Sigmoid colon (tissue), 7 donors: ENCODE measurements around the gene CNGB1. TPM values are rescaled to one million over a fixed set of nuclear protein-coding genes. Genes with fewer than 3 reads are reported as not detected.

Source experiments
- DNase-seq: peaks from one replicate; pipeline ENCODE4 v3.0.0-alpha.2; 2019
- H3K27ac ChIP-seq, 4 donors: fragments of 200-600 bp; sonication (generic); one replicate each; pipeline ENCODE4 v1.5.1; 2016 to 2019; ENCODE audit warnings: mild to moderate bottlenecking in 1 of 4
- H3K27me3 ChIP-seq, 3 donors: fragments of 200-600 bp; sonication (generic); one replicate each; pipeline ENCODE4 v1.5.1; 2019; ENCODE audit warnings: mild to moderate bottlenecking in 1 of 3
- H3K36me3 ChIP-seq, 4 donors: fragments of 200-600 bp; sonication (generic); one replicate each; pipeline ENCODE4 v1.5.1; 2016 to 2019
- H3K4me1 ChIP-seq, 4 donors: fragments of 200-600 bp; sonication (generic); one replicate each; pipeline ENCODE4 v1.5.1; 2017 to 2019
- H3K4me3 ChIP-seq, 4 donors: fragments of 200-600 bp; sonication (generic); one replicate each; pipeline ENCODE4 v1.5.1; 2017 to 2019; ENCODE audit warnings: mild to moderate bottlenecking in 2 of 4, moderate library complexity in 1 of 4
- H3K9me3 ChIP-seq, 4 donors: fragments of 200-600 bp in 3 of 4; sonication (generic) in 3 of 4; one replicate each; pipeline versions ENCODE4 v1.5.1 to v1.6.1; 2013 to 2019
- EP300 ChIP-seq, 4 donors: sonication (generic); formaldehyde crosslinking; IDR thresholded peaks; one replicate each; pipeline ENCODE4 v1.6.1; 2017; ENCODE audit warnings: antibody characterized with exemption in 4 of 4
- POLR2A ChIP-seq, 2 donors: fragments of 450-650 bp; IDR thresholded peaks; one replicate each; pipeline ENCODE4 v1.6.1; 2016; ENCODE audit warnings: antibody characterized with exemption in 2 of 2, mild to moderate bottlenecking in 2 of 2, moderate library complexity in 2 of 2
- POLR2AphosphoS5 ChIP-seq, 4 donors: sonication (generic); formaldehyde crosslinking; IDR thresholded peaks; one replicate each; pipeline ENCODE4 v1.6.1; 2017; ENCODE audit warnings: antibody characterized with exemption in 4 of 4
- WGBS, 2 donors: extraction: QIAGEN DNeasy Blood & Tissue Kit; methylation state at CpG; one replicate each; pipeline ENCODE4 v1.1.7; 2013; 5-methylcytosine and 5-hydroxymethylcytosine counted together
- intact Hi-C: fragments of 100-400 bp; cut with DNase I; formaldehyde crosslinking; loops from one replicate; pipeline ENCODE4 v1.15.1; 2023
- polyA plus RNA-seq, 3 donors: library from polyadenylated mRNA; stranded (reverse); fragments of 200-250 nt; gene quantifications; one replicate each; pipeline ENCODE4 v1.2.3, GENCODE V29; 2013
- total RNA-seq, 4 donors: library from RNA; depleted of rRNA; stranded (reverse); fragments of >200 nt; gene quantifications; one replicate each; pipeline ENCODE4 v1.1.0, GENCODE V29; 2016
- TF ChIP-seq, protein P1 (sequence below), 4 experiments: fragments of 450-650 bp in 3 of 4; fragments of 200-600 bp in 1 of 4; IDR thresholded peaks; one replicate each; pipeline ENCODE4 v1.5.1; 2016 to 2019; ENCODE audit warnings: antibody characterized with exemption in 4 of 4, mild to moderate bottlenecking in 3 of 4, moderate library complexity in 2 of 4
- donor health status: healthy with polysubstance abuse.
- donor health status: Bipolar disorder and iron deficiency.
- donor health status: healthy.

CNGB1 gene
- total and polyA plus RNA-seq, 7 donors: 0.70 to 13.0 (median 1.4) TPM; not detected in 3

DNA sequence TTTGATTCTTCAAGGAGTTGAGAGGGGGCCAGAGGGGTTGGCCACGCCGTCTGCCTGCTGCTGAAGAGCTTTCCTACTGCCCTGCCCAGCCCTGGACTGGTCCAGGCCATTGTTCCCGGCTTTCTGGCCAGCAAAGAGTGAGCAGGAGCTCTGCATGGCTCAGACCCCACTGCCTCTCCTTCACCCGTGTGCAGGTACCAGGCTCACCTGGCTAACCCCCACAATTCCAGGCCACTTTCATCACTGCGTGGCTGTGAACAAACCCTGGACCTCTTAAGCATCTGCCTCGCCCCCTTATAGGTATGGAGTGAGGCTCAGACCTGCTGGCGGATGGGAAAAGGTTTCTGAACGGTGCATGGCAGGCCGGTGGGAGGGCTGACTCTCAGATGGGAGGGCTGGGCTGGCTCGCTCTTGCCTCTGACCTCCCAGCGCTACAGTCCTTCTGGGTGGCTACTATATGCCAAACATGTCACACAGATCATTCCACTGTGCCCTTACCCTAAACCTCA lies 20.7 kb upstream of the CNGB1 start:
- Histone ChIP-seq H3K4me3 (no peak overlapping the region), H3K27ac (no peak overlapping the region), H3K27me3 (no peaks in the 10 kb centered on the region), H3K4me1 (peaks cover 0 to 14% (median 3%) of the 10 kb centered on the region in 4 donors), H3K9me3 (no peaks in the 10 kb centered on the region), H3K36me3 (peaks cover 7 to 27% (median 14%) of the 10 kb centered on the region in 4 donors)
- DNase-seq: peak; percentile 61
- no peak for TF ChIP-seq POLR2A (IDR thresholded peaks at IDR 0.05)
- intact Hi-C loops: no loop called here
- WGBS, 2 donors: 86 to 87% methylated on average over 11 of the region's 11 CpGs

DNA sequence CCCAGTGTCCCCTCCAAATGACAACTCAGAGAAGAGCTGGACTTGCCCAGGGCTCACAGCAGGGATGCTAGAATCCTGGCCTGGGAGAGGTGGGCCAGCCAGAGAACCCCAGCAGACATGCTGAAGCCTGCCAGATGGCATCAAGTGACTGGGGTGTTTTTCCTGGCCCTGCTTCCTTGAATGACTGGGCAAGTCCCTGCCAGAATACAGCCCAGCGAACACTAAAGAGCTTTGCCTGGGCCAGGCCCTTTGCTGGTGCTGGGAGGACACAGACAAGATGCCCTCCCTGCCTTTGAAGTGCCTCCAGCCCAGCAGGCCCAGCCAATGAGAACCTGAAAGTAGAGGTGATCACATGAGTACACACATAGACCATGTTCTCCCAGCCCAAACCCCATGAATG lies 18.0 kb upstream of the CNGB1 start:
- intact Hi-C loops: no loop called here
- H3K9me3 ChIP-seq: no peaks in the 10 kb centered on the region
- 67 to 71% methylated on average over 1 of the region's 1 CpG for WGBS, 2 donors
- H3K36me3 ChIP-seq: peaks cover 0 to 2% (median under 1%) of the 10 kb centered on the region in 4 donors
- peaks cover 0 to 19% (median 17%) of the 10 kb centered on the region in 4 donors for H3K4me1 ChIP-seq
- peaks cover 0 to 8% (median 5%) of the 10 kb centered on the region in 3 donors for H3K27me3 ChIP-seq
- H3K27ac ChIP-seq: no peak overlapping the region
- no peak overlapping the region for H3K4me3 ChIP-seq
- TF ChIP-seq POLR2A (IDR thresholded peaks at IDR 0.05) (no peak), EP300 (IDR thresholded peaks at IDR 0.05) (no peak), POLR2AphosphoS5 (IDR thresholded peaks at IDR 0.05) (no peak)
- TF ChIP-seq, protein P1, sequence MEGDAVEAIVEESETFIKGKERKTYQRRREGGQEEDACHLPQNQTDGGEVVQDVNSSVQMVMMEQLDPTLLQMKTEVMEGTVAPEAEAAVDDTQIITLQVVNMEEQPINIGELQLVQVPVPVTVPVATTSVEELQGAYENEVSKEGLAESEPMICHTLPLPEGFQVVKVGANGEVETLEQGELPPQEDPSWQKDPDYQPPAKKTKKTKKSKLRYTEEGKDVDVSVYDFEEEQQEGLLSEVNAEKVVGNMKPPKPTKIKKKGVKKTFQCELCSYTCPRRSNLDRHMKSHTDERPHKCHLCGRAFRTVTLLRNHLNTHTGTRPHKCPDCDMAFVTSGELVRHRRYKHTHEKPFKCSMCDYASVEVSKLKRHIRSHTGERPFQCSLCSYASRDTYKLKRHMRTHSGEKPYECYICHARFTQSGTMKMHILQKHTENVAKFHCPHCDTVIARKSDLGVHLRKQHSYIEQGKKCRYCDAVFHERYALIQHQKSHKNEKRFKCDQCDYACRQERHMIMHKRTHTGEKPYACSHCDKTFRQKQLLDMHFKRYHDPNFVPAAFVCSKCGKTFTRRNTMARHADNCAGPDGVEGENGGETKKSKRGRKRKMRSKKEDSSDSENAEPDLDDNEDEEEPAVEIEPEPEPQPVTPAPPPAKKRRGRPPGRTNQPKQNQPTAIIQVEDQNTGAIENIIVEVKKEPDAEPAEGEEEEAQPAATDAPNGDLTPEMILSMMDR (IDR thresholded peaks at IDR 0.05): no peak
- peak; percentile 65 for DNase-seq

DNA sequence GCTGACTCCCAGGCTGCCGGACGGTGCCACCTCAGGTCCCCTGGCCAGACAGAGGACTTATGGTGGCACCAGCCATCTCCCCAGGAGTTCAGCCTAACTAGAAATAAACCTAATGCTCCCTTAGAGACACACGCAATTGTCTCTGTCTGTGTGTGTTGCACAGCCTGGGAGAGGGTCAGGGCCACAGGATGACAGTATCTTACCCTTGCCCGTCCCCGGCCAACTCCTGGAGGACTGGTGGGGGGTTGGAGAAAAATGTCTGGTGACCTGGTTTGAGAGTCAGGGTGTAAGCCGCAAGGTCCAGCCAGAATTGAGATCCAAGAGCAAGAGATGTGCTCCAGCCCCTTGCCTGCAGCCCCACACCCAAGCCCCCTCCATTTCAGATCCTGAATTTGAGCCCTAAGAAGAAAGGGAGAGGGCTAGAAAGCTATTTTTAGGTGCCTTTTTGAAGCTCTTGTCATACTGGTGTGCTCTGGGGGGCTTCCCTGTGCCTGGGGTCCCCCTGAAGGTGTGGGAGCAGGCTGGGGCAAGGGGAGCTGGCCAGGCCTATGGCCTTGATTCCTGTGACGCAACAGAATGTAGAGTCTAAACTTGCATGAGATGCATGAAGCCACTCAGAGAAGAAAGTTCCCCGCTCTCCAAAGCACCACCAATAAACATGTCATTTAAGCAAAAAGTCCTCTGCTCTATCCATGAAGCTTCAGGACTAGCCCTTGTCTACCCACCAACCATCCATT lies 16.7 kb upstream of the CNGB1 start:
- intact Hi-C loops: no loop called here
- WGBS, 2 donors: 96 to 97% methylated on average over 8 of the region's 8 CpGs

DNA sequence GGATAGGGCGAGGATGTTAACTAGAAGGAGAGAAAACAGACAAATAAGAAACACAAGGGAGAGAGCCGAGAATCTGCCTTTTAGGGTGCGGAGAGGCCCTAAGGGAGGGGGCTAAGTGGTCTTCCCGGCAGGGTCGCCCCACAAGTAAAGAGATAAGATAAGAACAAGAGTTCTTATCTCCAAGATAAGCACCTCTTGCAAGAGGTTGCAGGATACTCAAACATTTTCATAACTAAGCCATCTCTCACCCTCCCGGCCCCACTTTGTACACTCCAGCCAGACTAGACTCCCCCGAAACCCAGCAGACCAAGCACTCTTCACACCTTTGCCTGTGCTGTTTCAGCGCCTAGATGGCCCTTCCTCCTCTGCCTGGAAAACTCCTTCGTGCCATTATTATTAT lies 15.3 kb upstream of the CNGB1 start:
- peak; percentile 36 for DNase-seq
- Histone ChIP-seq H3K9me3 (no peaks in the 10 kb centered on the region), H3K4me1 (peaks cover 0 to 19% (median 17%) of the 10 kb centered on the region in 4 donors), H3K27ac (no peak overlapping the region), H3K27me3 (peaks cover 0 to 8% (median 5%) of the 10 kb centered on the region in 3 donors), H3K4me3 (no peak overlapping the region), H3K36me3 (no peaks in the 10 kb centered on the region)
- intact Hi-C loops: no loop called here
- no peak for TF ChIP-seq POLR2AphosphoS5 (IDR thresholded peaks at IDR 0.05)
- TF ChIP-seq, protein P1 (IDR thresholded peaks at IDR 0.05): no peak
- 49 to 68% methylated on average over 9 of the region's 9 CpGs for WGBS, 2 donors

More for the DNA sequence above, 16.7 kb upstream of the CNGB1 start:
- TF ChIP-seq POLR2AphosphoS5 (IDR thresholded peaks at IDR 0.05) (no peak), POLR2A (IDR thresholded peaks at IDR 0.05) (no peak), EP300 (IDR thresholded peaks at IDR 0.05) (no peak)
- TF ChIP-seq, protein P1 (IDR thresholded peaks at IDR 0.05): no peak
- H3K4me3 ChIP-seq: no peak overlapping the region
- H3K36me3 ChIP-seq: no peaks in the 10 kb centered on the region
- H3K27me3 ChIP-seq: peaks cover 0 to 8% (median 5%) of the 10 kb centered on the region in 3 donors
- no peaks in the 10 kb centered on the region for H3K9me3 ChIP-seq
- no peak overlapping the region for H3K27ac ChIP-seq
- peaks cover 0 to 19% (median 17%) of the 10 kb centered on the region in 4 donors for H3K4me1 ChIP-seq
- no peak for DNase-seq
